Neural progenitor cell (in vitro differentiated cells): Measurements from ENCODE around the gene FANCD2OS. TPM values are rescaled to one million over a fixed set of nuclear protein-coding genes. Genes with fewer than 3 reads are reported as not detected.

Source experiments
- DNase-seq: peaks from one replicate; pipeline ENCODE4 v3.0.0-alpha.2; 2016; ENCODE audit warnings: low spot score
- H2AFZ ChIP-seq: fragments of 200-600 bp; sonication (generic); replicated peaks from 2 replicates; pipeline ENCODE4 v1.6.1; 2016; ENCODE audit warnings: antibody characterized with exemption
- H3F3A ChIP-seq: fragments of 200-600 bp; sonication (generic); 2 replicates; pipeline ENCODE4 v1.6.1; 2016; ENCODE audit warnings: antibody characterized with exemption, low read depth
- H3K27ac ChIP-seq: fragments of 200-600 bp; sonication (generic); 2 replicates; pipeline ENCODE4 v1.5.1; 2016; ENCODE audit warnings: mild to moderate bottlenecking
- H3K27me3 ChIP-seq: fragments of 200-600 bp; sonication (generic); 2 replicates; pipeline ENCODE4 v1.6.1; 2016; ENCODE audit warnings: mild to moderate bottlenecking, moderate library complexity
- H3K36me3 ChIP-seq: fragments of 200-600 bp; sonication (generic); 2 replicates; pipeline ENCODE4 v1.5.1; 2016
- H3K4me1 ChIP-seq: fragments of 200-600 bp; sonication (generic); 2 replicates; pipeline ENCODE4 v1.6.1; 2016; ENCODE audit warnings: mixed run types
- H3K4me2 ChIP-seq: fragments of 200-600 bp; sonication (generic); 2 replicates; pipeline ENCODE4 v1.6.1; 2016
- H3K4me3 ChIP-seq: fragments of 200-600 bp; sonication (generic); 2 replicates; pipeline ENCODE4 v1.5.1; 2016
- H3K79me2 ChIP-seq: fragments of 200-600 bp; sonication (generic); 2 replicates; pipeline ENCODE4 v1.6.1; 2016; ENCODE audit warnings: low read depth
- H3K9ac ChIP-seq: fragments of 200-600 bp; sonication (generic); 2 replicates; pipeline ENCODE4 v1.6.1; 2016
- H3K9me3 ChIP-seq: fragments of 200-600 bp; sonication (generic); 2 replicates; pipeline ENCODE4 v1.5.1; 2016; ENCODE audit warnings: low read depth
- H4K20me1 ChIP-seq: fragments of 200-600 bp; sonication (generic); 2 replicates; pipeline ENCODE4 v1.6.1; 2016; ENCODE audit warnings: low read depth
- H3K27ac Mint-ChIP-seq: 3 replicates; pipeline ENCODE4 v1.8.0; 2021; ENCODE audit warnings: mixed read lengths
- H3K27me3 Mint-ChIP-seq: 2 replicates; pipeline ENCODE4 v1.8.0; 2022; ENCODE audit warnings: low read depth, mild to moderate bottlenecking, inconsistent platforms, moderate library complexity, mixed read lengths; ENCODE audit not compliant: insufficient read depth
- H3K36me3 Mint-ChIP-seq: 3 replicates; pipeline ENCODE4 v1.8.0; 2021; ENCODE audit warnings: mixed read lengths
- H3K4me1 Mint-ChIP-seq: 3 replicates; pipeline ENCODE4 v1.8.0; 2021; ENCODE audit warnings: mixed read lengths
- H3K4me3 Mint-ChIP-seq: 3 replicates; pipeline ENCODE4 v1.8.0; 2021; ENCODE audit warnings: mild to moderate bottlenecking, moderate library complexity, mixed read lengths
- H3K9me3 Mint-ChIP-seq: 3 replicates; pipeline ENCODE4 v1.8.0; 2020; ENCODE audit warnings: mixed read lengths
- CTCF ChIP-seq: fragments of 200-600 bp; sonication (generic); IDR thresholded peaks from 2 replicates; pipeline ENCODE4 v1.5.1; 2017; ENCODE audit warnings: antibody characterized with exemption, mild to moderate bottlenecking
- EZH2 ChIP-seq: fragments of 200-600 bp; sonication (generic); IDR thresholded peaks from 2 replicates; pipeline ENCODE4 v1.6.1; 2017; ENCODE audit warnings: antibody characterized with exemption, mild to moderate bottlenecking, moderate library complexity
- EZH2phosphoT487 ChIP-seq: fragments of 200-600 bp; sonication (generic); IDR thresholded peaks from 2 replicates; pipeline ENCODE4 v1.6.1; 2017; ENCODE audit warnings: antibody characterized with exemption
- total RNA-seq: library from RNA; depleted of rRNA; stranded (reverse); fragments of >200 nt; gene quantifications from 2 replicates; pipeline ENCODE4 v1.2.3, GENCODE V29; 2015; ENCODE audit warnings: low replicate concordance

FANCD2OS gene
- total RNA-seq, 1 donor from 2014 or later: not detected

DNA sequence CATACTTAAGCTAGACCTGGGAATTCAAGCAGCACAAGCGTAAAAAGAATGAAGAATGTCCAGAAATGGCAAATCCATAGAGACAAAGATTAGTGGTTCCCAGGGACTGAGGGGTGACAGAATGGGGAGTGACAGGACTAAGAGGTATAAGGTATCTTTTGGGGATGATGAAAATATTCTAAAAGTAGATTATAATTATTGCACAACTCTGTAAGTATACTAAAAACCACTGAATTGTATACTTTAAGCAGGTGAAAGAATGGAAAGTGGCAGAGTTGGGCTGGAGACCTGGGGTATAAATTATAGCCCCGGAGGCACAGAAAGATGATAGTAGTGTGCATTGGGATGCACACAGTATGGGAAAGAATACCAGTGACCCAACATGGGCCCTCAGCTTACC, 13.0 kb upstream of the FANCD2OS start:
- no peak for TF ChIP-seq CTCF
- TF ChIP-seq EZH2phosphoT487: no peak
- no peak for TF ChIP-seq EZH2
- no peak overlapping the region for H3K4me3 Mint-ChIP-seq
- Histone ChIP-seq H3K9me3 (no peaks in the 10 kb centered on the region), H3F3A (no peaks in the 10 kb centered on the region), H3K4me1 (peaks cover 6% of the 10 kb centered on the region), H3K36me3 (no peaks in the 10 kb centered on the region), H3K27me3 (no peaks in the 10 kb centered on the region), H3K27ac (no peak overlapping the region), H3K4me2 (no peak overlapping the region), H3K9ac (no peak overlapping the region), H4K20me1 (peaks cover 36% of the 10 kb centered on the region), H3K79me2 (peaks cover 73% of the 10 kb centered on the region), H3K4me3 (no peak overlapping the region), H2AFZ (no peak overlapping the region)
- H3K36me3 Mint-ChIP-seq: peaks cover 13% of the 10 kb centered on the region
- peaks cover 2% of the 10 kb centered on the region for H3K27me3 Mint-ChIP-seq
- peaks cover 11% of the 10 kb centered on the region for H3K4me1 Mint-ChIP-seq
- no peaks in the 10 kb centered on the region for H3K9me3 Mint-ChIP-seq
- no peak for DNase-seq
- H3K27ac Mint-ChIP-seq: no peak overlapping the region

DNA sequence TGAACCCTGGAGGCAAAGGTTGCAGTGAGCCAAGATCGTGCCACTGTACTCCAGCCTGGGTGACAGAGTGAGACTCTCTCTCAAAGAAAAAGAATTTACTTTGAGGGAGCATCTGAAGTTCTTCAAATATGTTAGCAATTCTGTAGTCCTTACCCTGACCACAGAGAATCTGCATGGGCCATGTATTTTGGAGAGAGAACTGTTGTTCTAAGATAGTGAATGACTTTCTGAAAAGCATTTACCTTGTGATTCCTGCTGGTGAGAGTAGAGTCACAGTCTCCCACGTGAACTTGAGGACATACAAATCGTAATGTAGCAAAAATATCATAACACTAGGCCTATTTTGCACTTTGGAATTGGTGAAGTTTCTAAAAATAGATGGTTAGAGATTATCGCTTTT, 11.3 kb upstream of the FANCD2OS start:
- no peaks in the 10 kb centered on the region for H3K36me3 ChIP-seq
- H3K4me1 ChIP-seq: peaks cover 6% of the 10 kb centered on the region
- H3K9me3 ChIP-seq: no peaks in the 10 kb centered on the region
- H4K20me1 ChIP-seq: peaks cover 33% of the 10 kb centered on the region
- no peak overlapping the region for H3K4me3 ChIP-seq
- Mint-ChIP-seq H3K27ac (no peak overlapping the region), H3K36me3 (peaks cover 4% of the 10 kb centered on the region), H3K4me1 (peaks cover 17% of the 10 kb centered on the region), H3K4me3 (no peak overlapping the region), H3K27me3 (peaks cover 2% of the 10 kb centered on the region), H3K9me3 (no peaks in the 10 kb centered on the region)
- H3K27ac ChIP-seq: no peak overlapping the region
- H3K79me2 ChIP-seq: peaks cover 76% of the 10 kb centered on the region
- no peak for DNase-seq
- no peaks in the 10 kb centered on the region for H3K27me3 ChIP-seq
- no peak overlapping the region for H3K9ac ChIP-seq
- TF ChIP-seq EZH2phosphoT487 (no peak), CTCF (no peak), EZH2 (no peak)
- H2AFZ ChIP-seq: no peak overlapping the region
- H3K4me2 ChIP-seq: no peak overlapping the region
- H3F3A ChIP-seq: no peaks in the 10 kb centered on the region

DNA sequence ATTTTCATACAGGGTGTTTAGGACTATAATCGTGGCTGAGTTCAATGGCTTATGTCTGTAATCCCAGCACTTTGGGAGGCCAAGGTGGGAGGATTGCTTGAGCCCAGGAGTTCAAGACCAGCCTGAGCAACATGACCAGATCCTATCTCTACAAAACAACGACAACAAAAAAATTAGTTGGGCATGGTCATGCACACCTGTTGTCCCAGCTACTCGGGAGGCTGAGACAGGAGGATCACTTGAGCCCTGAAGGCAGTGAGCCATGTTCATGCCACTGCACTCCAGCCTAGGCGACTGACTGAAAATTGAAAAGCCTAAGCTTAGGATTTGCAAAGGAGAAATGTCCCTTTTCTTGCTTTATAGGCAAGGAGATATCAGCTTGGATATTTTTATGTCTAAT, 8.9 kb upstream of the FANCD2OS start:
- Histone ChIP-seq H3K4me3 (peak overlapping the region; percentile 93), H3K36me3 (no peaks in the 10 kb centered on the region), H3K4me1 (peaks cover 6% of the 10 kb centered on the region), H3K27ac (no peak overlapping the region), H3K79me2 (peaks cover 59% of the 10 kb centered on the region), H4K20me1 (peaks cover 21% of the 10 kb centered on the region), H3K9me3 (no peaks in the 10 kb centered on the region), H2AFZ (no peak overlapping the region), H3K9ac (no peak overlapping the region), H3K4me2 (peak overlapping the region; percentile 92), H3K27me3 (no peaks in the 10 kb centered on the region), H3F3A (no peaks in the 10 kb centered on the region)
- no peak for TF ChIP-seq CTCF
- TF ChIP-seq EZH2phosphoT487: no peak
- TF ChIP-seq EZH2: no peak
- Mint-ChIP-seq H3K4me1 (peaks cover 17% of the 10 kb centered on the region), H3K27ac (no peak overlapping the region), H3K27me3 (peaks cover 3% of the 10 kb centered on the region), H3K9me3 (no peaks in the 10 kb centered on the region), H3K4me3 (peak overlapping the region; percentile 100), H3K36me3 (no peaks in the 10 kb centered on the region)
- DNase-seq: no peak

DNA sequence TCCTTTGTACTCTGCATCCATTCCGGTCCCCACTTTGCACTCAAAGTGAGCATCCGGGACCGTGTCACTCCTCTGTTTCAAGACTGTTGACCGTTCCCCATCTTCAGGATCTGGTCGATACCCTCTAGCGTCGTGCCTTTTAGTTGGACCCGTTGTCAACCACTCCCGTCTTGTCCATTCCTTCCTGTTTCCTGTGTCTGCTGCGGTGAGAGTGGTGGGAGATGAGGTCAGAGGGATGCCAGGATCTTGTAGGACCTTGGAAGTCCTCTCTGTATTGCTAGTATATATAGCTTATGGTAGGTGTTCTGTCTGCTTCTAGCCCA, 8.0 kb upstream of the FANCD2OS start:
- Histone ChIP-seq H3K9ac (peak overlapping the region; percentile 86), H3K9me3 (no peaks in the 10 kb centered on the region), H3K27me3 (no peaks in the 10 kb centered on the region), H3F3A (no peaks in the 10 kb centered on the region), H3K27ac (no peak overlapping the region), H4K20me1 (peaks cover 18% of the 10 kb centered on the region), H3K36me3 (no peaks in the 10 kb centered on the region), H3K79me2 (peaks cover 54% of the 10 kb centered on the region), H2AFZ (peak overlapping the region; percentile 94), H3K4me3 (peak overlapping the region; percentile 93), H3K4me1 (peaks cover 6% of the 10 kb centered on the region), H3K4me2 (peak overlapping the region; percentile 92)
- H3K4me1 Mint-ChIP-seq: peaks cover 17% of the 10 kb centered on the region
- H3K27me3 Mint-ChIP-seq: peaks cover 4% of the 10 kb centered on the region
- TF ChIP-seq EZH2phosphoT487: no peak
- TF ChIP-seq EZH2: no peak
- no peak for TF ChIP-seq CTCF
- peak overlapping the region; percentile 100 for H3K4me3 Mint-ChIP-seq
- no peaks in the 10 kb centered on the region for H3K9me3 Mint-ChIP-seq
- no peaks in the 10 kb centered on the region for H3K36me3 Mint-ChIP-seq
- H3K27ac Mint-ChIP-seq: peak overlapping the region; percentile 96
- no peak for DNase-seq
